CD4-positive, CD25-positive, alpha-beta regulatory T cell (primary cell): ENCODE results near the gene SUPT5H. TPM values are rescaled to one million over a fixed set of nuclear protein-coding genes. Genes with fewer than 3 reads are reported as not detected.

Experiments
- ATAC-seq, 2 donors: fragments of 150-1000 bp; cut with Tn5 transposase; one replicate each; pipeline ENCODE4 v1.10.0; 2021; ENCODE audit warnings: low read depth in 2 of 2, moderate number of reproducible peaks in 2 of 2, moderate library complexity in 1 of 2
- DNase-seq, 3 donors: peaks; one replicate each; pipeline versions ENCODE4 v3.0.0 to v3.0.0-alpha.2; 2012 to 2022; ENCODE audit warnings: mixed read lengths in 1 of 3
- H3K27ac ChIP-seq: one replicate; pipeline ENCODE4 v1.7.0; 2013; ENCODE audit warnings: mild to moderate bottlenecking, low read length; ENCODE audit not compliant: insufficient read depth, poor library complexity, severe bottlenecking
- H3K27me3 ChIP-seq: one replicate; pipeline ENCODE4 v1.7.0; 2013; ENCODE audit warnings: low read length; ENCODE audit not compliant: control insufficient read depth, insufficient read depth
- H3K36me3 ChIP-seq: one replicate; pipeline ENCODE4 v1.7.0; 2013; ENCODE audit warnings: mild to moderate bottlenecking, low read length, moderate library complexity; ENCODE audit not compliant: control insufficient read depth, insufficient read depth
- H3K4me1 ChIP-seq: 2 replicates; pipeline ENCODE4 v1.7.0; 2013; ENCODE audit warnings: mild to moderate bottlenecking, low read length; ENCODE audit not compliant: insufficient read depth, control insufficient read depth, poor library complexity, severe bottlenecking
- H3K4me3 ChIP-seq: one replicate; pipeline ENCODE4 v1.7.0; 2013; ENCODE audit warnings: low read depth, mild to moderate bottlenecking, low read length, moderate library complexity
- H3K9me3 ChIP-seq, 2 experiments: 1 replicate in 1 of 2; 2 replicates in 1 of 2; pipeline ENCODE4 v1.7.0; 2013; ENCODE audit warnings: low read length in 2 of 2, mild to moderate bottlenecking in 1 of 2, moderate library complexity in 1 of 2; ENCODE audit not compliant: control insufficient read depth in 2 of 2
- H3K27ac Mint-ChIP-seq, 3 donors: one replicate each; pipeline ENCODE4 v1.8.0; 2020 to 2022; ENCODE audit warnings: mild to moderate bottlenecking in 3 of 3, mixed read lengths in 3 of 3, moderate library complexity in 2 of 3
- H3K27me3 Mint-ChIP-seq: one replicate; pipeline ENCODE4 v1.8.0; 2022; ENCODE audit warnings: mild to moderate bottlenecking, mixed read lengths
- H3K36me3 Mint-ChIP-seq: one replicate; pipeline ENCODE4 v1.8.0; 2020; ENCODE audit warnings: mixed read lengths
- H3K4me1 Mint-ChIP-seq, 4 donors: one replicate each; pipeline ENCODE4 v1.8.0; 2020 to 2022; ENCODE audit warnings: mixed read lengths in 4 of 4, mild to moderate bottlenecking in 1 of 4
- H3K4me3 Mint-ChIP-seq, 4 donors: one replicate each; pipeline ENCODE4 v1.8.0; 2020 to 2022; ENCODE audit warnings: mild to moderate bottlenecking in 4 of 4, mixed read lengths in 4 of 4, moderate library complexity in 3 of 4
- H3K9me3 Mint-ChIP-seq, 7 donors: one replicate each; pipeline ENCODE4 v1.8.0; 2020 to 2022; ENCODE audit warnings: mixed read lengths in 7 of 7, mild to moderate bottlenecking in 3 of 7, moderate library complexity in 2 of 7
- polyA plus RNA-seq, 4 donors: library from polyadenylated mRNA; unstranded; fragments of 300-500 nt; fragmentation: Illumina TruSeq; gene quantifications; one replicate each; pipeline ENCODE4 v1.2.3, GENCODE V29; 2021
- total RNA-seq: library from RNA; stranded (reverse); gene quantifications from one replicate; pipeline ENCODE4 v1.2.3, GENCODE V29; 2022

Gene SUPT5H
- total and polyA plus RNA-seq, 5 donors from 2014 or later, result 75.1 to 322 (median 83.5) TPM

- H3K36me3 ChIP-seq, result no peaks in the 10 kb centered on the region
- DNase-seq, result peak in 1 of 3 donors; percentile 25
- peaks cover 4 to 28% (median 18%) of the 10 kb centered on the region in 4 donors for H3K4me1 Mint-ChIP-seq
- no peaks in the 10 kb centered on the region for H3K36me3 Mint-ChIP-seq
- H3K4me3 ChIP-seq, result peak within 1 kb of the TSS; percentile 13
- H3K4me1 ChIP-seq, result peaks cover 24% of the 10 kb centered on the region
- ATAC-seq, result no peak
- H3K27ac ChIP-seq, result no peak within 1 kb of the TSS
- H3K27ac Mint-ChIP-seq, result peak within 1 kb of the TSS in 1 of 3 donors; percentile 28
- H3K4me3 Mint-ChIP-seq, result peak within 1 kb of the TSS; percentile 35 to 74 (median 48)
- no peaks in the 10 kb centered on the region for H3K9me3 ChIP-seq
- peaks cover 19% of the 10 kb centered on the region for H3K27me3 ChIP-seq
- peaks cover 60% of the 10 kb centered on the region for H3K27me3 Mint-ChIP-seq
- peaks cover 0 to 6% (median 0%) of the 10 kb centered on the region in 7 donors for H3K9me3 Mint-ChIP-seq
These were observed 53.6 kb downstream of the SUPT5H start, which contains the start of gene DLL3 for GRCh38 chr19:39498798-39499642. TSS of gene DLL3 (plus strand) at chr19:39498947. CDS start at chr19:39498975, 28 bp downstream.

- peaks cover 69% of the 10 kb centered on the region for H3K27me3 Mint-ChIP-seq
- no peaks in the 10 kb centered on the region for H3K9me3 ChIP-seq
- H3K4me1 Mint-ChIP-seq, result peaks cover 4 to 28% (median 21%) of the 10 kb centered on the region in 4 donors
- H3K4me3 Mint-ChIP-seq, result peak overlapping the region in 3 of 4 donors; percentile 34 to 73 (median 35)
- DNase-seq (no peak), ATAC-seq (no peak)
- no peaks in the 10 kb centered on the region for H3K36me3 ChIP-seq
- H3K9me3 Mint-ChIP-seq, result peaks cover 0 to 7% (median 0%) of the 10 kb centered on the region in 7 donors
- no peak overlapping the region for H3K27ac ChIP-seq
- H3K4me3 ChIP-seq, result no peak overlapping the region
- H3K36me3 Mint-ChIP-seq, result no peaks in the 10 kb centered on the region
- H3K4me1 ChIP-seq, result peaks cover 24% of the 10 kb centered on the region
- peaks cover 19% of the 10 kb centered on the region for H3K27me3 ChIP-seq
- H3K27ac Mint-ChIP-seq, result no peak overlapping the region
These were observed 54.5 kb downstream of the SUPT5H start for GRCh38 chr19:39499932-39500331.

- H3K9me3 Mint-ChIP-seq, result peaks cover 0 to 7% (median 0%) of the 10 kb centered on the region in 7 donors
- H3K27ac ChIP-seq, result no peak overlapping the region
- no peak for DNase-seq
- no peaks in the 10 kb centered on the region for H3K9me3 ChIP-seq
- H3K36me3 Mint-ChIP-seq, result no peaks in the 10 kb centered on the region
- peak overlapping the region in 1 of 4 donors; percentile 35 for H3K4me3 Mint-ChIP-seq
- H3K4me3 ChIP-seq, result no peak overlapping the region
- peaks cover 74% of the 10 kb centered on the region for H3K27me3 Mint-ChIP-seq
- H3K27me3 ChIP-seq, result peaks cover 19% of the 10 kb centered on the region
- H3K4me1 Mint-ChIP-seq, result peaks cover 4 to 28% (median 21%) of the 10 kb centered on the region in 4 donors
- peaks cover 24% of the 10 kb centered on the region for H3K4me1 ChIP-seq
- no peaks in the 10 kb centered on the region for H3K36me3 ChIP-seq
- no peak overlapping the region for H3K27ac Mint-ChIP-seq
- ATAC-seq, result no peak
These were observed 55.2 kb downstream of the SUPT5H start for GRCh38 chr19:39500543-39500942.

- H3K27ac ChIP-seq, result no peak overlapping the region
- H3K9me3 Mint-ChIP-seq, result peaks cover 0 to 7% (median 0%) of the 10 kb centered on the region in 7 donors
- H3K36me3 Mint-ChIP-seq, result peaks cover 1% of the 10 kb centered on the region
- ATAC-seq (no peak), DNase-seq (no peak)
- H3K4me3 Mint-ChIP-seq, result no peak overlapping the region
- H3K27me3 Mint-ChIP-seq, result peaks cover 79% of the 10 kb centered on the region
- H3K4me1 ChIP-seq, result peaks cover 24% of the 10 kb centered on the region
- peaks cover 19% of the 10 kb centered on the region for H3K27me3 ChIP-seq
- no peak overlapping the region for H3K4me3 ChIP-seq
- H3K9me3 ChIP-seq, result no peaks in the 10 kb centered on the region
- no peaks in the 10 kb centered on the region for H3K36me3 ChIP-seq
- H3K27ac Mint-ChIP-seq, result no peak overlapping the region
- H3K4me1 Mint-ChIP-seq, result peaks cover 0 to 32% (median 22%) of the 10 kb centered on the region in 4 donors
These were observed 56.0 kb downstream of the SUPT5H start for GRCh38 chr19:39501340-39501739.

GRCh38 chr19:39502640-39503417 is 57.4 kb downstream of the SUPT5H start:
- H3K27me3 Mint-ChIP-seq, result peaks cover 76% of the 10 kb centered on the region
- no peak overlapping the region for H3K4me3 ChIP-seq
- peak; percentile 79 to 80 for ATAC-seq

GRCh38 chr19:39506598-39506943 is 61.2 kb downstream of the SUPT5H start:
- Mint-ChIP-seq H3K4me1 (peaks cover 0 to 26% (median 17%) of the 10 kb centered on the region in 4 donors), H3K27ac (peak overlapping the region in 1 of 3 donors; percentile 90), H3K27me3 (peaks cover 70% of the 10 kb centered on the region), H3K9me3 (peaks cover 0 to 5% (median 0%) of the 10 kb centered on the region in 7 donors), H3K36me3 (peaks cover 4% of the 10 kb centered on the region), H3K4me3 (peak overlapping the region in 3 of 4 donors; percentile 57 to 80 (median 77))
- H3K4me1 ChIP-seq, result peaks cover 19% of the 10 kb centered on the region
- no peaks in the 10 kb centered on the region for H3K9me3 ChIP-seq
- peaks cover 3% of the 10 kb centered on the region for H3K27me3 ChIP-seq
- H3K4me3 ChIP-seq, result no peak overlapping the region
- no peak for ATAC-seq
- H3K36me3 ChIP-seq, result no peaks in the 10 kb centered on the region
- no peak overlapping the region for H3K27ac ChIP-seq
- DNase-seq, result no peak

More at GRCh38 chr19:39502640-39503417, 57.4 kb downstream of the SUPT5H start:
- Histone ChIP-seq H3K9me3 (no peaks in the 10 kb centered on the region), H3K36me3 (no peaks in the 10 kb centered on the region), H3K27ac (no peak overlapping the region), H3K27me3 (peaks cover 20% of the 10 kb centered on the region), H3K4me1 (peaks cover 33% of the 10 kb centered on the region)
- peaks cover 4% of the 10 kb centered on the region for H3K36me3 Mint-ChIP-seq
- peak overlapping the region in 1 of 3 donors; percentile 83 for H3K27ac Mint-ChIP-seq
- peaks cover 0 to 42% (median 26%) of the 10 kb centered on the region in 4 donors for H3K4me1 Mint-ChIP-seq
- peak overlapping the region in 2 of 4 donors; percentile 52 to 83 for H3K4me3 Mint-ChIP-seq
- H3K9me3 Mint-ChIP-seq, result peaks cover 0 to 7% (median 0%) of the 10 kb centered on the region in 7 donors
- peak; percentile 63 to 86 (median 75) for DNase-seq

GRCh38 chr19:39506944-39507714 is 61.7 kb downstream of the SUPT5H start:
- DNase-seq (peak in 2 of 3 donors; percentile 8 to 61), ATAC-seq (peak; percentile 18 to 30)
- no peak overlapping the region for H3K27ac ChIP-seq
- H3K4me1 ChIP-seq, result peaks cover 19% of the 10 kb centered on the region
- no peaks in the 10 kb centered on the region for H3K36me3 ChIP-seq
- no peak overlapping the region for H3K27ac Mint-ChIP-seq
- peaks cover 4% of the 10 kb centered on the region for H3K36me3 Mint-ChIP-seq
- H3K27me3 ChIP-seq, result peaks cover 2% of the 10 kb centered on the region
- H3K27me3 Mint-ChIP-seq, result peaks cover 67% of the 10 kb centered on the region
- no peaks in the 10 kb centered on the region for H3K9me3 ChIP-seq
- H3K4me3 Mint-ChIP-seq, result peak overlapping the region in 3 of 4 donors; percentile 43 to 77 (median 71)
- H3K4me3 ChIP-seq, result no peak overlapping the region
- H3K9me3 Mint-ChIP-seq, result peaks cover 0 to 5% (median 0%) of the 10 kb centered on the region in 7 donors
- H3K4me1 Mint-ChIP-seq, result peaks cover 0 to 26% (median 17%) of the 10 kb centered on the region in 4 donors
